Epidermal melanocyte (primary cell): ENCODE measurements around the gene VWC2.

ENCODE experiments used
- DNase-seq: peaks from one replicate; pipeline ENCODE4 v3.0.0; 2011; ENCODE audit warnings: low spot score; ENCODE audit not compliant: insufficient read length

VWC2 gene

DNA sequence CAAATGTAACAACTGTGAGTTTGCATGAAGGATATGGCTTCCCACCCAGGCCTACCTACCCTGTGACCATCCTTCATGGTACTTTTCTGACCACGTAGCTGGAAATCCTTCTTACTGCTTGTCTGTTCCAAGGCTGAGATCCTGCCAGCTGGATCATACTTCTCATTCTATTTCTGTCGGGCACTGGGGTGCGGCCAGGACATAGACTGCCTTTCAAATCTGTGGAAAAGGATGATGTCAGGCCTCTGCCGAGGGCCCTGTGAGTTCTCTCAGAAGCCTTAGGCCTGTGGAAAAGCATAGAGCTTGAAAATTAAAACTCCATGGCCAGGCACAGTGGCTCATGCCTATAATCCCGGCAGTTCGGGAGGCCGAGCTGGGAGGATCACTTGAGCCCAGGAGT, 10.0 kb downstream of the VWC2 start:
- DNase-seq = no peak

DNA sequence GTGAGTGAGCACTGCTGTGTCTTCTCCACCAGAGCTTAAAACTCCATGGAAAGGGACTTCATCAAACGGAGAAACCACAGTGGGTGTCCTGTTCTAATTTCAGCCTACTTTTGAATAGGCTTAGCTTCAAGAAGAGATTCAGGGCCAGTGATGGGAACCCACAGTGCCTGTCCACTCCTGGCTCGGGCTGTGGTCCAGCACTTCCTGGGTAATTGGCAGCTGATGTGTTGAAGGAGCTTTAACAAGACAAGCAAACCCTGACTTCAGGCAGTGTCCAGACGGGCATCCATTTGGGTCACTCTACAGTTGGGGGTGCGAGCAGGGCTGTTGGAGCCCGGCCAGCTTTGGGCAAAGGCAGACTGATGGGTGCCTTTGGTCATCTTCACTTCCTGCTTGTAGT, 14.5 kb downstream of the VWC2 start:
- DNase-seq = no peak

GRCh38 chr7:49788455-49789059, 15.1 kb downstream of the VWC2 start:
- DNase-seq = no peak

DNA sequence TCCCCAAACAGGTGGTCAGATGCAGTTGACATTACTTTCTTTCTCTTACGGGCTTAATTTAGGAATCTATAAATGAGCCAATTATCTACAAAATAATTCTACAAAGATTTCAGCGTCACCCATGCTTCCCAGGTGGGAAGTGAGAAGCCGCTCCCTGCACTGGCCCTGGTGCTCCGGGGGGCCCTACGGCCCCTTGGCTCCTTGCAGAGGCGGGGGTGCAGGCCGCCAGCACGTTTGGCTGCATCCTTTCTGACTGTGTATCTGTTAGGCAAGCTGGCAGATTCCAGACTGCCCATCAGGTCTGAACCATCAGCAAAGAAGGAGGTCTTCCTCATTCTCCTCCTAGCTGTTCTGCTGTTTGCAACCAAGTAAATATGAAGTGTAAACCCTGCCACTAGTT, 16.3 kb downstream of the VWC2 start:
- DNase-seq = no peak

GRCh38 chr7:49790209-49790608, 16.8 kb downstream of the VWC2 start:
- DNase-seq = no peak

- no peak for DNase-seq
Measured at GRCh38 chr7:49791088-49791741, 17.8 kb downstream of the VWC2 start.

DNA sequence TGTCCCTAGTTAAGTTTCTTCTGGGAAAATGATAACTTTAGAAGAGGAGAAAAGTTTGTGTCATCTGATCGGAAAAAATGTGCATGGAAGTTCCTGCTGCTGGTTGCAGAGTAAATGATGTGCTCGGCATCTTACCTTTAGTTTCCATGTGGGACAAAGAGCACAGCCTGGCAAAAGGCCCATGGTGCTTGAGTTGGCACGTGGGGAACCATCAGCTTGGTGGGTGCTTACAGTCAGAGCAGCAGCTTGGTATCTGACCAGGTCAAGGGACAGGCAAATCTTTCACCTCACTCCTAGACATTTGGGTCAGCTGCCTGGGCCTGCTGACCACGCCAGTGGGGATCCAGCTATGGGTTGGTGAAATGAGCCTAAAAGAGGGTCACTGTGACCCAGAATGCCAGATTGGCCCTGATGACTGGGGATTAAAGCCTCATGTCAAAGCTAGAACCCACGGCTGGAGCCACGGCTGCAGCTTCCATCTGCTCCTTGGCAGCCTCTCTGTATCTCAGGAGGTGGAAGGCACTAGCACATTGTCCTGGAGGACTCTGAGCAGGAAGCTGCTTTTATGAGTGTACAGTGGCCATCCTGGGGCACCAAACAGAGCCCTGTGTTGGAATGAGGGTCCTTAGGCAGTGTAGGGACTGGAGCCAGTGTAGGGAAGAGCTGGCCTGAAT, 24.7 kb downstream of the VWC2 start:
- DNase-seq = no peak

DNA sequence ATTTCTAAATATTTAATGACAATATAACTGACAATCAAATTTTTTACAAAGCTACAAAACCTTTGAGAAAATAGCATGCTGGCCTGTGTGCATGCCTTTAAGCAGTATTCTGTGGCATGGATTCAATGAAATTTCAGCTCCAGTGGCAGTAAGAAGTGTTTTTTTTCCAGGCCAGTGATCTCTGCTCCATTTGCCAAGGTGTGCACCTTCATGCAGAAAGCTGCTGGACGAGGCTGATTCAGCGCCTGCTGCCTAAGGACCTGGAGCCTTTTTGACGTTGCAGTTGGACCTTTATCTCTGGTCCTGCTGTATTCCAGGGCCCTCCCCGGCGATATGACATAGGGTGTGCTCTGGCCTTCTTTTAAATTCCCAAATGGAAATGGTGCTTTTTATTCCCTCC, 26.6 kb downstream of the VWC2 start:
- no peak for DNase-seq

GRCh38 chr7:49802600-49802999, 29.2 kb downstream of the VWC2 start:
- no peak for DNase-seq

GRCh38 chr7:49803812-49804211, 30.4 kb downstream of the VWC2 start:
- DNase-seq = no peak

GRCh38 chr7:49805371-49806007, 32.1 kb downstream of the VWC2 start:
- no peak for DNase-seq

DNA sequence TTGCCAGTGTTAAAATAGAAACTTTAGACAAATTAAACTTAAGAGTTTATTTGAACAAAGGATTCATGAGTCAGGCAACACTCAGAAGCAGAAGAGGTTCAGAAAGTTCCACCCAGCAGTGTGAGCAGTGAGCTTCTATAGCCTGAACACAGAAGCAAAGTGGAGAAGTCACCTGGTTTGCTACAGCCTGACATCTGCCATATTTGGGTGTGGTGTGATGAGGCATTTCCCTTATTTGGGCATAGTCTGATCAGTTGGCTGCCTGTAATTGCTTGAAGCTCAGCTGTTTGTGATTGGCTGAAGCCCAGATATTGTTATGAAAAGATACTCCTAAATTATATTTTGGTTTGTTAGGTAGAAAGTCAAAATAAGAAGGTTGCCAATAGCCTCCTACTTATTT, 39.1 kb downstream of the VWC2 start:
- DNase-seq = no peak

GRCh38 chr7:49817279-49817678, 43.8 kb downstream of the VWC2 start:
- no peak for DNase-seq

DNA sequence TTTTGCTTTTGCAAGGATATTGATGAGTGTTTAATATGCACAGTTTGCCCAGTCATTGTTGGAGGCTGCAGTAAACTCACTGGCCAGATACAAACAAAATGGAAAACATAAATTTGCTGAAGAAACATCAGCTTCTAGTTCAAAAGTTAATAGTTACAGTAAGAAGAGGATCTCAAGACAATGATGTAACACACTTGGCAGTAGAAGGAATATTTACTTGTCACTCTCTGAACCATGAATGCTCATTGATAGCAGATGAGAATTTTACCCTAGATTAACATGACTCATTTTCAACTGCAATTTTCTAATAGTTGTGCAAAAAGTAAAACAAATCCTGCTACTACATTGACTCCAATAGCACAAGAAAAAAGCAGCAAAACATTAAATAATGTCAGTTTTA, 47.7 kb downstream of the VWC2 start:
- DNase-seq = no peak

GRCh38 chr7:49822856-49823255, 49.4 kb downstream of the VWC2 start:
- no peak for DNase-seq

- DNase-seq = no peak
Measured at GRCh38 chr7:49823566-49823965, 50.1 kb downstream of the VWC2 start.

DNA sequence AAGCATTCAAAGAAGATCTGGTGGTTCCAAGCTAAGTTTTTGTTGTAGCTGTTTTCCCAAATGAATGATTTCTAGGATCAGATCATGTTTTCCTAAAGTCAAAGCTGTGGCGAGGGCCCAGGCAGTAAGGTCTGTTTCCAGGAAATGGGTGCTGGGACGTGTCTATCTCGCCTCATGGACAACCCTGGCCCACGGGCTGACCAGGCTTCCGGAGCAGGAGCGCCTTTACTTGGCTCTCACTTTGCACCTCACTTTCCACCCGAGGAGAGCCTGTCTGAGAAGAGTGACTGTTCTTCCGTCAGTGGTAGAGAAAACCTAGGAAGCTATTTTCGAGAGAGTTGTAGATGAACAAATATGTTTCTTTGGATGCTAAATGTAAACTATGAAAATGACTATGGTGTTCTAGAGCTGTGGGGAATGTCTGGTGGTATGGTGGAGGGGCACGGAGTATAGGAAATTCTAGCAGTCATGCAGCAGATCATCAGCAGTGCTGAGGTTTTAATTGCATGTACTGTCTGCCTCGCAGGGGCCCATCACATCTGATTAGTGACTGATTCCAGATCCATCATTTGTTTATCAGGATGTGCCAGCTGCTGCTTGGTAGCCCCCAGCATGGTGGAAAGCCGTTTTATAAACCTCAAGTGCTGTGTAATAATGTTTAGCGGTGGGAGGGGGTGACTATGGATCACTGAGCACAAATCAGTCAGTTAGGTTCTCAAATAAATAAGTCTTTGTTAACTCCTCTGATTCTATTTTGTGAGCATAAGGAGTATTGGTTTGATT, 66.6 kb downstream of the VWC2 start:
- DNase-seq = no peak

GRCh38 chr7:49840751-49841405, 67.4 kb downstream of the VWC2 start:
- DNase-seq = no peak

GRCh38 chr7:49845626-49846025, 72.2 kb downstream of the VWC2 start:
- no peak for DNase-seq

DNA sequence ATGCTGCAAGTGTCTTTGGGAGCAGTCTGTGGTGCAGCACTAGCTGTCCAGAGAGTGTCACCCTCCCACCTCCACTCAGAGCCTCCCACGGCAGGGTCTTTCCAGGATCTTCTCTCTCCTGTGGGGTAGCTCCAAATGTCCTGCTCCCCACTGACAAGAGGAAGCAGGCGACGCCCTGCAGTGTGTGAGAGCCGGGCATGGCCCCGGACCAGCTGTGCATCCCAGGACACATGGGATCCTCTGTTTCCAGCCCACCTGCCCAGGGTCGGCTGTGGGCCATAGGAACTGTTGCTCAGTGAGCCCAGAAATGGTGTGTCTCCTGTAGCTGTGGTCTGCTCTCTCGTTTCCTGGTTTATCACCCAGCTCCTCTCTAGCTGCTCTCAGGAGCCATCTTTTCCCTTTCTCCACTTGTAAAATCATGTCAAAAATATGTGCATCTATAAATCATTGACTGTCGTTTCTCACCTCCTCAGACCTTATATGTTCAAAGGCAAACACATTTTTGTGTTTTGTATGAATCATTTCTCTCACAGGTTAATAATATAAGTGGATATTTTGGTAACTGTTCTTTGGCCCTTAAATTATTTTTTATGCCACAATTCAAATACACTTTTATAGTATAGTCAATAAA, 74.9 kb downstream of the VWC2 start:
- no peak for DNase-seq
